Activated CD4-positive, CD25-positive, alpha-beta regulatory T cell treated with anti-CD3 and anti-CD28 coated beads, Interleukin-2, amount 50 U/mL, for 24 hours (primary cell): ENCODE data around the gene ABCC4.
"Not testable (repeated sequence)": the region's sequence is repeated elsewhere in the genome, so short reads cannot be mapped to it uniquely, and the experiment has no call there.

ENCODE experiments used
- ATAC-seq, 2 donors: fragments of 150-1000 bp; cut with Tn5 transposase; one replicate each; pipeline ENCODE4 v1.10.0; 2021; ENCODE audit warnings: mild to moderate bottlenecking in 1 of 2, moderate library complexity in 1 of 2

Gene ABCC4

DNA sequence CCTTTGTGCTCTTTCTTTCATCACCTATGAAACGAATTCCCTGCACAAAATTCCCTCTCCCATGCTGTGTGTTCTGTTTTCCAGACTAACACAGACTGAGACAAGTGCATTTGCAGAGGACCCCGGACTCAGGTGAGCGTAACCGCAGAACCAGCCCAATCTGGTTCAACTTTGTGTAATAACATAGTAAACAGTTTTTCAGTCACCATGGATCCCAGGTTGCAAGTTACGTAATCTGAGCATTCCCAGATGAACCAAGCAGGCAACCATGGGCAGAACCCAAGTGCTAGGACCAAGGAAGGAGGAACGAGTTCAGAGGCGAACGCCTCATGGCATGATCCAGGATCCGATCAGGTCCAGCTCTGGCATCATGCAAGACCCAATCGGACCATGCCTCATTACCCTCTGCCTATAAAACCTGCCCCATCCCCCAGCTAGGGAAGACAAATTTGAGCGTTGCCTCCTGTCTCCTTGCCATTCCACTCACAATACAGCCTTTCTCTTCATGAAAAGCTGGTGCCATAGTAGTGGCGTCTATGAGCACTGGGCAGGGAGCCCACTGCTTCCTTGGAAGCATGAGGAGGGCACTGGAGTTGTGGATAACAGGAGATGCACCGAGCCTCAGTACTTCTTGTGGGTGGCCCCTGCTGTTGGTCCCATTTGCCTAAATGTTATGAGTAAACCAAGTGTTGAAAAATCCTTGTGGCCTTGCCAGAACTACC, 107.6 kb downstream of the ABCC4 start:
- ATAC-seq = no peak

DNA sequence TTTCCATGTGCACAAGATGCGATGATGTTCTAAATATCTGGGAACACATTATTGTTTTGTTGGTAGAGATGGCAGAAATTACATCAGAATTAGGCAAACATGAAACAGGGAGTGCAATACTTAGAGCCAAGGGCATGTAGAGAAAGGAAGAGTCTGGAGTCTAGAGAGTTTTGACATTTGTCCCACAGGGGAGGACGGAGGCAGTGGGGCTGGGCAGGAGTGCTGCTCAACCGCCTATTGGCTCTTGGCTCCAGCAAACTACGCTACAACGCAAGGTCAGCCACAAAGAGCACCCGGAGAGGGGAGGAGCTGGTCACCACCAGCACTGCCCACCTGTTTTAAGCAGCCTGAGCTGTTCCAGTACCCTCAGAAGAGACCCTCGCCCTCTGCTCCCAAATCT, 108.3 kb downstream of the ABCC4 start:
- ATAC-seq = no peak

DNA sequence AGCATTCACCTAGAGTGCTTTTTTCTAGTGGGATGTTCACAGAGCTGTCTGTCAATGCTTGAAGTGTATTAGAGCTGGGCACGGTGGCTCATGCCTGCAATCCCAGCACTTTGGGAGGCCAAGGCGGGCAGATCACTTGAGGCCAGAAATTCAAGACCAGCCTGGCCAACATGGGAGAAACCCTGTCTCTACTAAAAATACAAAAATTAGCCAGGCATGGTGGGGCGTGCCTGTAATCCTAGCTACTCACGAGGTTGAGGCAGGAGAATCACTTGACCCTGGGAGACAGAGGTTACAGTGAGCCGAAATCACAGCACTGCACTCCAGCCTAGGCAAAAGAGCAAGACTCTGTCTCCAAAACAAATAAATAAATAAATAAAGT, 108.7 kb downstream of the ABCC4 start:
- not testable (repeated sequence) for ATAC-seq

- ATAC-seq = peak; percentile 75 to 77
Observed at GRCh38 chr13:95191821-95192563, 109.3 kb downstream of the ABCC4 start.

- ATAC-seq = no peak
Observed at GRCh38 chr13:95188128-95188527, 113.1 kb downstream of the ABCC4 start.

GRCh38 chr13:95185851-95186250, 115.4 kb downstream of the ABCC4 start:
- ATAC-seq = peak; percentile 73 to 79

GRCh38 chr13:95185311-95185710, 115.9 kb downstream of the ABCC4 start:
- no peak for ATAC-seq

GRCh38 chr13:95184317-95184716, 116.9 kb downstream of the ABCC4 start:
- ATAC-seq = peak; percentile 53 to 54

GRCh38 chr13:95182570-95183265, 118.5 kb downstream of the ABCC4 start:
- no peak for ATAC-seq

GRCh38 chr13:95181586-95181985, 119.7 kb downstream of the ABCC4 start:
- peak in 1 of 2 donors; percentile 34 for ATAC-seq

GRCh38 chr13:95180513-95181245, 120.6 kb downstream of the ABCC4 start:
- no peak for ATAC-seq

GRCh38 chr13:95176611-95177259, 124.5 kb downstream of the ABCC4 start:
- ATAC-seq = peak in 1 of 2 donors; percentile 53

DNA sequence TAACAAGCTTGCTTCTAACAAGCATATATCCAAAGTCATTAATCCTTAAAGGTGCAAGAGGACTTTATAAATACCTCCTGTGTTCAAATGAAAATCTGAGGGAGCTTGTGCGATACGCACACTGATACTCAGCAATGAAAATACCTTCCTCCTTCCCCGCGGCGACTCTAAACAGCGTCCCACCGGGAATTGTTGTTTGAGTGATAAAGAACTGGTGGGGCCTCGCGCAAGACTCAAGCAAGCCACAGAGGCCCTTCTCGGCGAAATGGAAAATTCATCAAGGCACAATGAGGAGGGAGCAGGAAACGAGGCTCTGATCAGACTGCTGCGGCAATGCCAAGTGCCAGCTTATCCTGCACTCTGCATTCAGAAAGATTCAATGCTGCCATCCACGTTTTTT, 126.7 kb downstream of the ABCC4 start:
- ATAC-seq = no peak

GRCh38 chr13:95168191-95168590, 133.1 kb downstream of the ABCC4 start:
- ATAC-seq = no peak

- ATAC-seq = not testable (repeated sequence)
Observed at GRCh38 chr13:95167003-95167402, 134.2 kb downstream of the ABCC4 start.

DNA sequence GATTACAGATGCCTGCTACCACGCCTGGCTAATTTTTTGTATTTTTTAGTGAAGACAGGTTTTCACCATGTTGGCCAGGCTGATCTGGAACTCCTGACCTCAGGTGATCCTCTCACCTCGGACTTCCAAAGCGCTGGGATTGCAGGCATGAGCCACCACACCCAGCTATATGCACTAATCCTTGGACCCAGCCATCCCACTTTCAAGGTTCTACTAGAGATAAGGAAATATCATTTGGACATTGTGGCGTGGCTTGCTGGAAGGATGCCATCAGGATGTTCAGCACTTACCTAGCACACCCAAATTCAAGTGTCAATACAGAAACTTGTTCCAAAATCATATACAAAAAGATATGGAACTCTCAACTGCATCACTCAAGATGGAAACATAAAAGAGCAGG, 136.4 kb downstream of the ABCC4 start:
- ATAC-seq = no peak

DNA sequence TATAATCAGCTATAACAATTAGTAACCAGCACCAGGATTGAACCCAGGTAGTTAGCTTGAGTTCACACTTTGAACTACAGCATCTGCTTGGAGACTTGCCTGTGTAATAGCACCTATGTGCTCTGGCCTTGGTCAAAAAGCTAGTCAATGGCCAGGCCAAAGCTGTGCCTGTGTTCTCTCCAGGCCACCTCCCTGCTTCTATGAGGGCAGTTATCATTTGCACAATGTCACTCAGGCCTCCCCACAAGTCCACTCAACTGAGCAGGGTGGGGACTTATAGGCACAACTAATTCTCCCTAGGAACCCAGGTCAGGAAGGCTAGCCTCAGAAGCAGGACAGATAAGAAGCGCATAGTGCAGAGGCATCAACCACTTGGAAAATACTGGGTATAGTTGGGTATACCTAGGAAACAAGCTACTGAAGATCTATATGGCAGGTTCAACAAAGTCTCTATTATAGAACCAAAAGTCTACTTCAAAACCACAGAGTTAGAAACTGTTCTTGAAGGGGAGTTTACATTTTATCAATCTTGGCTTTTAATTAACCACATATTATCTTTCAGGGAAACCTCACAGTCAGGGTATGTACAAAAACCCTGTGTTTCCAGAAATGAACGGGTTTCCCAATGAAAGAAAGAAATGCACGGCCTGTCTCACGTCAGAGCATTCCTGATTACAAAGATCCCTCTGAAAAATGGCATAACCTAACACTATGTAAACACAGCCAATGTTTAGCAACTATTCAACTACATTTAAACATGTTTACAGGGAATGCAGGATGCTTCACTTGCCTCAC, 140.9 kb downstream of the ABCC4 start:
- no peak for ATAC-seq

GRCh38 chr13:95159458-95159857, 141.8 kb downstream of the ABCC4 start:
- ATAC-seq = no peak

GRCh38 chr13:95156208-95156607, 145.0 kb downstream of the ABCC4 start:
- ATAC-seq = no peak

GRCh38 chr13:95155504-95155903, 145.7 kb downstream of the ABCC4 start:
- ATAC-seq = no peak

DNA sequence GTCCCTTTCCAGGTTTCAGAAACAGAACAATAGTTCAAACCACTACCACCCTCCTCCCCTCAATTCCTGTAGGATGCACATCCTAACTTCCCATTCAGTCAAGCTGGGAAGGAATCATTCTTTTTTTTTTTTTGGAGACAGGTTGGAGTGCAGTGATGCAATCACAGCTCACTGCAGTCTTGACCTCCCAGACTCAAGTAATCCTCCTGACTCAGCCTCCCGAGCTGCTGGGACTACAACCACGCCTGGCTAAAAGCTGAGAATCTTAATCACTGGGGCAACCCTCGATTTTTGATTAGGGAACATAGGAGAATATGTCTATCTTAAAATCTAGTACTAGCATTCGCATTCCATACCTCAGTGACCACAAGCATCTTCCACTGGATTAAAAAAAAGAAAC, 146.2 kb downstream of the ABCC4 start:
- ATAC-seq = no peak
